HepG2 (cell line): ENCODE data around the gene TXNRD2. TPM values are rescaled to one million over a fixed set of nuclear protein-coding genes. Genes with fewer than 3 reads are reported as not detected.

Source experiments
- ARID5B ChIP-seq: IDR thresholded peaks from 2 replicates; pipeline ENCODE4 v1.4.0; 2020; ENCODE audit warnings: mild to moderate bottlenecking, missing genetic modification reagents
- BCL6 ChIP-seq: IDR thresholded peaks from 2 replicates; pipeline ENCODE4 v1.6.1; 2016; ENCODE audit warnings: missing genetic modification reagents, missing compliant biosample characterization
- HDAC1 ChIP-seq: sonication (generic); formaldehyde crosslinking; IDR thresholded peaks from 2 replicates; pipeline ENCODE4 v1.5.1; 2020; ENCODE audit warnings: mild to moderate bottlenecking, missing genetic modification reagents
- KDM1A ChIP-seq: IDR thresholded peaks from 2 replicates; pipeline ENCODE4 v1.6.1; 2016; ENCODE audit warnings: missing compliant biosample characterization
- KDM3A ChIP-seq: IDR thresholded peaks from 2 replicates; pipeline ENCODE4 v1.6.1; 2018; ENCODE audit warnings: low read depth, missing compliant biosample characterization
- NCOA2 ChIP-seq: sonication (generic); formaldehyde crosslinking; IDR thresholded peaks from 2 replicates; pipeline ENCODE4 v1.8.0; 2022; ENCODE audit warnings: inconsistent platforms
- NRL ChIP-seq: sonication (generic); formaldehyde crosslinking; IDR thresholded peaks from 2 replicates; pipeline ENCODE4 v1.5.0; 2020; ENCODE audit warnings: missing genetic modification reagents, mild to moderate bottlenecking, moderate library complexity, borderline replicate concordance
- PCBP1 ChIP-seq: fragments of 200-400 bp; formaldehyde crosslinking; IDR thresholded peaks from 2 replicates; pipeline ENCODE4 v1.6.1; 2017; ENCODE audit warnings: mild to moderate bottlenecking, low read depth, low read length, borderline replicate concordance
- SNAI1 ChIP-seq: sonication (generic); formaldehyde crosslinking; IDR thresholded peaks from 2 replicates; pipeline ENCODE4 v1.5.0; 2020; ENCODE audit warnings: mild to moderate bottlenecking, missing genetic modification reagents, borderline replicate concordance
- SOX6 ChIP-seq, 2 experiments: fragments of 450-650 bp in 1 of 2; sonication (generic) in 1 of 2; formaldehyde crosslinking in 1 of 2; IDR thresholded peaks; 2 replicates each; pipeline versions ENCODE4 v1.4.0 to v1.6.1; 2017 to 2020; ENCODE audit warnings: antibody characterized with exemption in 1 of 2, mild to moderate bottlenecking in 1 of 2, missing genetic modification reagents in 1 of 2
- YY1 ChIP-seq: IDR thresholded peaks from 2 replicates; pipeline ENCODE4 v1.6.1; 2011; ENCODE audit warnings: low read length, low read depth, moderate library complexity, mild to moderate bottlenecking; ENCODE audit not compliant: insufficient read depth, insufficient replicate concordance
- ZBTB43 ChIP-seq: sonication (generic); formaldehyde crosslinking; conservative IDR thresholded peaks from 2 replicates; pipeline ENCODE4 v1.4.0; 2020; ENCODE audit warnings: missing genetic modification reagents
- ZNF296 ChIP-seq: sonication (generic); formaldehyde crosslinking; conservative IDR thresholded peaks from 2 replicates; pipeline ENCODE4 v1.5.0; 2020; ENCODE audit warnings: mild to moderate bottlenecking, missing genetic modification reagents
- ZNF616 ChIP-seq: sonication (generic); formaldehyde crosslinking; IDR thresholded peaks from 2 replicates; pipeline ENCODE4 v1.5.0; 2020; ENCODE audit warnings: low read depth, mild to moderate bottlenecking, missing genetic modification reagents
- ZNF672 ChIP-seq: sonication (generic); formaldehyde crosslinking; IDR thresholded peaks from 2 replicates; pipeline ENCODE4 v1.8.1; 2022; ENCODE audit warnings: missing genetic modification reagents
- ZNF768 ChIP-seq: sonication (generic); formaldehyde crosslinking; IDR thresholded peaks from 2 replicates; pipeline ENCODE4 v1.4.0; 2020; ENCODE audit warnings: missing genetic modification reagents
- polyA plus RNA-seq, 8 experiments: library from polyadenylated mRNA; depleted of rRNA in 3 of 8; stranded (reverse) in 7 of 8; unstranded in 1 of 8; fragments of >200 nt; fragmentation: Illumina TruSeq in 4 of 8; extraction: Trizol in 4 of 8; gene quantifications; 2 replicates each; pipeline versions ENCODE4 v1.2.1 to v1.2.3, GENCODE V29; 2011 to 2016; ENCODE audit warnings: low read depth in 4 of 8, missing spikeins in 1 of 8, mixed read lengths in 1 of 8; ENCODE audit not compliant: insufficient read depth in 1 of 8
- total RNA-seq, 5 experiments: library from RNA; depleted of rRNA; stranded (reverse); fragments of >200 nt; fragmentation: Illumina TruSeq; extraction: Trizol; gene quantifications; 2 replicates each; pipeline ENCODE4 v1.2.3, GENCODE V29; 2016; ENCODE audit warnings: low read depth in 1 of 5
- TF ChIP-seq, protein P1 (sequence below): sonication (generic); formaldehyde crosslinking; IDR thresholded peaks from 2 replicates; pipeline ENCODE4 v1.8.0; 2022; ENCODE audit warnings: mild to moderate bottlenecking, missing genetic modification reagents, borderline replicate concordance
- TF ChIP-seq, protein P2 (sequence below): sonication (generic); formaldehyde crosslinking; IDR thresholded peaks from 2 replicates; pipeline ENCODE4 v1.4.0; 2020; ENCODE audit warnings: mild to moderate bottlenecking, missing genetic modification reagents

The TXNRD2 gene
- total and polyA plus RNA-seq, 2 of the 13 experiments (the other 11 are each of a cell fraction or from before 2014, with no cell fraction given): 17.5 to 18.6 TPM

- TF ChIP-seq, protein P1, sequence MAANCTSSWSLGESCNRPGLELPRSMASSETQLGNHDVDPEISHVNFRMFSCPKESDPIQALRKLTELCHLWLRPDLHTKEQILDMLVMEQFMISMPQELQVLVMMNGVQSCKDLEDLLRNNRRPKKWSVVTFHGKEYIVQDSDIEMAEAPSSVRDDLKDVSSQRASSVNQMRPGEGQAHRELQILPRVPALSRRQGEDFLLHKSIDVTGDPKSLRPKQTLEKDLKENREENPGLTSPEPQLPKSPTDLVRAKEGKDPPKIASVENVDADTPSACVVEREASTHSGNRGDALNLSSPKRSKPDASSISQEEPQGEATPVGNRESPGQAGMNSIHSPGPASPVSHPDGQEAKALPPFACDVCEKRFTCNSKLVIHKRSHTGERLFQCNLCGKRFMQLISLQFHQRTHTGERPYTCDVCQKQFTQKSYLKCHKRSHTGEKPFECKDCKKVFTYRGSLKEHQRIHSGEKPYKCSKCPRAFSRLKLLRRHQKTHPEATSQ (CRISPR knock-in tag): peak; percentile 74; the same call in 1 of the 2 replicates
- no peak; the same call in 1 of the 2 replicates for TF ChIP-seq ZBTB43
- 0 out of 2 replicates have a peak, but pooled peaks have one; percentile 9 for TF ChIP-seq KDM1A (CRISPR knock-in tag)
- no peak for TF ChIP-seq SOX6 (IDR thresholded peaks at IDR 0.05)
- TF ChIP-seq SOX6 (CRISPR knock-in tag; IDR thresholded peaks at IDR 0.05): peak; percentile 79
- TF ChIP-seq PCBP1: 0 out of 2 replicates have a peak, but pooled peaks have one; percentile 74
- no peak for TF ChIP-seq ZNF616
- TF ChIP-seq SNAI1 (CRISPR knock-in tag): 0 out of 2 replicates have a peak, but pooled peaks have one; percentile 65
- peak; percentile 51; the same call in 1 of the 2 replicates for TF ChIP-seq HDAC1
- TF ChIP-seq KDM3A (CRISPR knock-in tag): peak; percentile 66; the same call in 1 of the 2 replicates
- TF ChIP-seq ZNF296 (CRISPR knock-in tag): peak; percentile 89
- peak; percentile 67; the same call in 1 of the 2 replicates for TF ChIP-seq ZNF768 (CRISPR knock-in tag)
- peak; percentile 68 for TF ChIP-seq NCOA2 (CRISPR knock-in tag)
- TF ChIP-seq BCL6 (CRISPR knock-in tag): peak; percentile 12; the same call in 1 of the 2 replicates
- TF ChIP-seq NRL (CRISPR knock-in tag): no peak
- TF ChIP-seq, protein P2, sequence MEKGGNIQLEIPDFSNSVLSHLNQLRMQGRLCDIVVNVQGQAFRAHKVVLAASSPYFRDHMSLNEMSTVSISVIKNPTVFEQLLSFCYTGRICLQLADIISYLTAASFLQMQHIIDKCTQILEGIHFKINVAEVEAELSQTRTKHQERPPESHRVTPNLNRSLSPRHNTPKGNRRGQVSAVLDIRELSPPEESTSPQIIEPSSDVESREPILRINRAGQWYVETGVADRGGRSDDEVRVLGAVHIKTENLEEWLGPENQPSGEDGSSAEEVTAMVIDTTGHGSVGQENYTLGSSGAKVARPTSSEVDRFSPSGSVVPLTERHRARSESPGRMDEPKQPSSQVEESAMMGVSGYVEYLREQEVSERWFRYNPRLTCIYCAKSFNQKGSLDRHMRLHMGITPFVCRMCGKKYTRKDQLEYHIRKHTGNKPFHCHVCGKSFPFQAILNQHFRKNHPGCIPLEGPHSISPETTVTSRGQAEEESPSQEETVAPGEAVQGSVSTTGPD: 0 out of 2 replicates have a peak, but pooled peaks have one; percentile 17
- peak; percentile 65 for TF ChIP-seq ARID5B (CRISPR knock-in tag)
- no peak for TF ChIP-seq ZNF672 (CRISPR knock-in tag)
- TF ChIP-seq YY1: peak; percentile 36
These were observed 18.2 kb upstream of the TXNRD2 start (continued) for GRCh38 chr22:19959587-19960490.
